ENCODE measurements around the gene FAF2. TPM values are rescaled to one million over a fixed set of nuclear protein-coding genes. Genes with fewer than 3 reads are reported as not detected.
"Not testable (repeated sequence)": the region's sequence is repeated elsewhere in the genome, so short reads cannot be mapped to it uniquely, and the experiment has no call there.

The FAF2 gene
- total RNA-seq, 1 donor from 2014 or later = 31.8 TPM

DNA sequence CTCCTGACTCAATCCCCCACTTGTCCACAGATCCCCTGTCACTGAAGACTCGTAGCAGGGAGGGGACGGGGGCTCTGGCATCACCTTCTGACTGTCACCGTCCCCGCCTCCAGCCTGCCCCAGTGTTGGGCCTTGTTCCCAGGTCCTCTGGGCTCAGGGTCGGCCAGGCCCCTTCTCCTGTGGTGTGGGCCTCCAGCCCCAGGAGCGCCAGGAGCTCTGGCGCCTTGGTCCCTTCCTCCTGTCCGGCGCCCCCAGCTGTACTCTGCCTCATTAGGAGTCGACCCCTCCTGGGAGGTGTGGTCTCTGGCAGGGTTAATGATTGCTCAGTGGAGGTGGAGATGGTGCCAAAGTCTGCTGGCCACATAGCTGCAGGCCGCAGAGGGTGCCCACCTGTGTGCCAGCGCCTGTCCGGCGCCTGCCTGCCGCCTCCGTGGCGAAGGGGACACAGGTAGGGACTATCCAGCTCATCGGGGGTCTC lies 100.8 kb downstream of the FAF2 start, which contains the start of gene CDHR2:
Gene CDHR2, plus strand, starts transcription at position 376 of the 478 bp plus-strand sequence. CDS start 16,011 bp downstream, outside the sequence.
- Histone ChIP-seq H3K27me3 (ENCODE audit: low read depth) (peaks cover 14% of the 10 kb centered on the region), H3K9me3 (no peaks in the 10 kb centered on the region), H3K4me1 (peaks cover 3% of the 10 kb centered on the region), H3K36me3 (no peaks in the 10 kb centered on the region), H3K4me3 (no peak within 1 kb of the TSS), H3K27ac (no peak within 1 kb of the TSS)
- DNase-seq (no peak), ATAC-seq (no peak)
- TF ChIP-seq, protein P1, sequence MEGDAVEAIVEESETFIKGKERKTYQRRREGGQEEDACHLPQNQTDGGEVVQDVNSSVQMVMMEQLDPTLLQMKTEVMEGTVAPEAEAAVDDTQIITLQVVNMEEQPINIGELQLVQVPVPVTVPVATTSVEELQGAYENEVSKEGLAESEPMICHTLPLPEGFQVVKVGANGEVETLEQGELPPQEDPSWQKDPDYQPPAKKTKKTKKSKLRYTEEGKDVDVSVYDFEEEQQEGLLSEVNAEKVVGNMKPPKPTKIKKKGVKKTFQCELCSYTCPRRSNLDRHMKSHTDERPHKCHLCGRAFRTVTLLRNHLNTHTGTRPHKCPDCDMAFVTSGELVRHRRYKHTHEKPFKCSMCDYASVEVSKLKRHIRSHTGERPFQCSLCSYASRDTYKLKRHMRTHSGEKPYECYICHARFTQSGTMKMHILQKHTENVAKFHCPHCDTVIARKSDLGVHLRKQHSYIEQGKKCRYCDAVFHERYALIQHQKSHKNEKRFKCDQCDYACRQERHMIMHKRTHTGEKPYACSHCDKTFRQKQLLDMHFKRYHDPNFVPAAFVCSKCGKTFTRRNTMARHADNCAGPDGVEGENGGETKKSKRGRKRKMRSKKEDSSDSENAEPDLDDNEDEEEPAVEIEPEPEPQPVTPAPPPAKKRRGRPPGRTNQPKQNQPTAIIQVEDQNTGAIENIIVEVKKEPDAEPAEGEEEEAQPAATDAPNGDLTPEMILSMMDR (IDR thresholded peaks at IDR 0.05) = no peak
- intact Hi-C loops (cut with DNase I) = no loop called here

DNA sequence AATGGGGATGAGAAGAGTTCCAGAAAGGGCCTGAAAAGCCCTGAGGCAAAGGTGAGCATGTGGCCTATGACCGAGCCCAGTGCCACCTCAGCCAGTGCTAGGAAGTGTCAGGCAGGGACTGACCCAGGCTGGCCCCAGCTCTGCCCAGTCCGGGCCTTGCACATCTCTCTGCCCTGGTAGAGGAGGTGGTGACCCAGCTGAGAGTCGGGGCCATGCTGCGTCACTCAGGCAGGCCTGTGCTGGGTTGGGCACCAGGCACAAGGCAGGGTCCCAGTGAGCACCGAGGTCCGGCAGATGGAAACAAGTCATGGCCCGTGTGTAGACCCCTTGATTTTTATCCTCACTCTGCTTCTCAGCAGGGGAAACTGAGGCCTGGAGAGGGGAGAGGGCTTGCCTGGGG lies 101.7 kb downstream of the FAF2 start:
- H3K4me3 ChIP-seq = no peak overlapping the region
- H3K27ac ChIP-seq = no peak overlapping the region
- H3K36me3 ChIP-seq = no peaks in the 10 kb centered on the region
- ATAC-seq (no peak), DNase-seq (no peak)
- intact Hi-C loops (cut with DNase I) = no loop called here
- H3K4me1 ChIP-seq = no peaks in the 10 kb centered on the region
- no peaks in the 10 kb centered on the region for H3K9me3 ChIP-seq
- TF ChIP-seq, protein P1 (IDR thresholded peaks at IDR 0.05) = no peak
- peaks cover 19% of the 10 kb centered on the region for H3K27me3 ChIP-seq (ENCODE audit: low read depth)

DNA sequence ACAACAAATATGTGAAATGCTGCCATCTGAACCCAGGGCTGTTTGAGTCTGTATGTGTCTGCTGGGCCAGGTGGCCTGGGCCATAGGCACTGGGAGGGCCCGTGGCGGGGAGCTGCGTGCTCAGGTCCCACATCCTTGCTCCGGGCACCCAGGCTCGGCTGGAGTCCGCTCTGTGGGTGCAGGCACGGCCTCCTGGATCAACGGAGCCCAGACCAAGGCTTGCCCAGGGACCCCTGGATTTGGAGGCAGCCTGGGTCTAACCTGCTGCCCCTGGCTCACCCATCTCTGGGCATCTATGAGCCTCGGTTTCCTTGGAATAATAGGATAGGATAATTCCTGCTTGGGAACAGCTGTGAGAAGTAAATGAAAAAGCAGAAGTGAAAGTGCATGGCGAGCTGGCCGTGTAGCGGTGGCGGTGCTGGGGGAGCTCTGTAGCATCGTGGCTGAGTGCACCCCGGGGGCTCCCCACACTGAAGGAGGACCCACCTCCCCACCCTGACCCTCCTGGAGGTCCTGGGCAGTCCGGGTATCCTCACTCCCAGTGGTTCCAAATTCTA lies 102.2 kb downstream of the FAF2 start:
- no peaks in the 10 kb centered on the region for H3K4me1 ChIP-seq
- H3K27ac ChIP-seq = no peak overlapping the region
- DNase-seq (no peak), ATAC-seq (peak in 1 of 2 donors; percentile 33)
- no peaks in the 10 kb centered on the region for H3K9me3 ChIP-seq
- TF ChIP-seq, protein P1 (IDR thresholded peaks at IDR 0.05) = no peak
- intact Hi-C loops (cut with DNase I) = no loop called here
- H3K4me3 ChIP-seq = no peak overlapping the region
- no peaks in the 10 kb centered on the region for H3K36me3 ChIP-seq
- H3K27me3 ChIP-seq (ENCODE audit: low read depth) = peaks cover 19% of the 10 kb centered on the region

DNA sequence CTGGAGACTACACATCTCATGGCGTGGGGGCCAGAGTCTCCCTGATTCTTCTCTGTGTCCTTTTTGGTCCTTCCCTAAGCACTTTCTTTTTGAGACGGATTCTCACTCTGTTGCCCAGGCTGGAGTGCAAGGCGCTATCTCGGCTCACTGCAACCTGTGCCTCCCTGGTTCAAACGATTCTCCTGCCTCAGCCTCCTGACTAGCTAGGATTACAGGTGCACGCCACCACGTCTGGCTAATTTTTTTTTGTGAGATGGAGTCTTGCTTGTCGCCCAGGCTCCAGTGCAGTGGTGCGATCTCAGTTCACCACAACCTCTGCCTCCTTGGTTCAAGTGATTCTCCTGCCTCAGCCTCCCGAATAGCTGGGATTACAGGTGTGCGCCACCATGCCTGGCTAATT lies 102.8 kb downstream of the FAF2 start:
- DNase-seq; H3K4me3 ChIP-seq; H3K36me3 ChIP-seq; ATAC-seq; H3K4me1 ChIP-seq; H3K9me3 ChIP-seq; H3K27ac ChIP-seq; intact Hi-C loops (cut with DNase I): not testable (repeated sequence)
- H3K27me3 ChIP-seq (ENCODE audit: low read depth) = peaks cover 19% of the 10 kb centered on the region

GRCh38 chr5:176552332-176552869 lies 104.2 kb downstream of the FAF2 start:
- Histone ChIP-seq H3K36me3 (no peaks in the 10 kb centered on the region), H3K27me3 (ENCODE audit: low read depth) (peaks cover 19% of the 10 kb centered on the region), H3K4me1 (no peaks in the 10 kb centered on the region), H3K9me3 (no peaks in the 10 kb centered on the region), H3K4me3 (no peak overlapping the region), H3K27ac (no peak overlapping the region)
- ATAC-seq (no peak), DNase-seq (no peak)
- TF ChIP-seq, protein P1 (IDR thresholded peaks at IDR 0.05) = no peak
- intact Hi-C loops (cut with DNase I) = no loop called here

All from lower lobe of right lung (tissue), 2 donors.